K562 treated with DMSO at 1 percent for 12 hours (cell line): Measurements from ENCODE around the gene ATP6V1G2. TPM values are rescaled to one million over a fixed set of nuclear protein-coding genes. Genes with fewer than 3 reads are reported as not detected.

ENCODE experiments used
- total RNA-seq: library from RNA; unstranded; fragments of 300-600 nt; gene quantifications from 2 replicates; pipeline ENCODE4 v1.2.3, GENCODE V29; 2022; ENCODE audit not compliant: insufficient read depth

The ATP6V1G2 gene
- not detected in 2 replicates for total RNA-seq

DNA sequence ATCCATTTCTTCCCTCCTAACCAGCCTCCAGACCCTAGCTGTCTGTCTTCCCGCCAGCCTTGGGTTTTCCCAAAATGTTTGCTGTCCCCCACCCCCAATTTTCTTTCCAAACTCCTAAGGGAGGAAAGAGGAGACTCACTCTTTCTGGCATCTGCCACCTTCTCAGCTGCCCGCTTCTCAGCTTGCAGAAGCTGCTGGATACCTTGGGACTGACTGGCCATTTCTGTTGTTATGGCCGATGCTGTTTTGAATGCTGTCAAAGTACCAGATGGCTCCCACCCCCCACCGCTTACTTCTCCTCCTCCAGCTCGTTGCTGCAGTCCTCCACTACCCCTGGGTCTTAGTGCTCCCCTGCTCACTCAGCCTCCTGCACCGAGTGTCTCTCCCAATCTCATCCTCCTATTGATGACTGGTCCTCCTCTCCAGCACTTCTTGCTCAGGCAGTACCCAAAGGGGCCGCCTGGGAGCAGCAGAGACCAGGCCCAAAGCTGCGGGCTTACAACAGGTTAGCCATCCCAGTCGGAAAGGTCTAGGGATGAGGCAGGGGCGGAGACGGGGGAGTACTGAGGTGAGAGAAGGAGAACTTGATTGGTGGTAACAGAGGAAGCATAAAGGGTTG lies at the start of gene ATP6V1G2:
Gene ATP6V1G2, minus strand, starts transcription at position 270 of the 619 bp plus-strand sequence. Its CDS starts 49 bp downstream, at position 221.

GRCh38 chr6:31586008-31586407 lies 39.6 kb upstream of the ATP6V1G2 start, which contains the start of gene LST1:
Gene LST1 (plus strand): TSS chr6:31586277. CDS start chr6:31587300, 1,023 bp downstream.

DNA sequence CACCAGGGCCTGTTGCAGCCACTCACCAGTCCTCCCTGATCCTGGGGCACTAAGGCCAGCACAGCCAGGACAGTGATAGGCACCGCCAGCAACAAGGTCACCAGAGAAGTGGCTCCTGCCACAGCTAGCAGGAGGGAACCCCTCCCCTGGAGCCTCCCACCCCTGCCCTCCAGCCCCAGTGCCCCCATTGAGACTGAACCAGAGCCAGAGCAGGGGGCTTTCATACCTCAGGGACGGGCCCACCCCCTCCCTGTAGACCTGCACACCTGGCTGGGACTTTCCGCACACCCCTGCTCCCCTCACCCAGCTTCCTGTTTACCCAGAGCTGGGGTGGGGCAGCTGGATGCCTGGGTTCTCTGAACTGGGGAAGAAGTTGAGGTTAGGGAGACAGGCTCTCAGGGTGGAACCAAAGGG lies 35.8 kb upstream of the ATP6V1G2 start, which contains the start of gene LTB:
Gene LTB, minus strand, starts transcription at position 195 of the 414 bp plus-strand sequence. Its CDS starts 7 bp downstream, at position 188.

GRCh38 chr6:31575335-31575901 lies 29.0 kb upstream of the ATP6V1G2 start, which contains the start of gene TNF:
Gene TNF (plus strand): TSS chr6:31575565. CDS start chr6:31575742, 177 bp downstream.

DNA sequence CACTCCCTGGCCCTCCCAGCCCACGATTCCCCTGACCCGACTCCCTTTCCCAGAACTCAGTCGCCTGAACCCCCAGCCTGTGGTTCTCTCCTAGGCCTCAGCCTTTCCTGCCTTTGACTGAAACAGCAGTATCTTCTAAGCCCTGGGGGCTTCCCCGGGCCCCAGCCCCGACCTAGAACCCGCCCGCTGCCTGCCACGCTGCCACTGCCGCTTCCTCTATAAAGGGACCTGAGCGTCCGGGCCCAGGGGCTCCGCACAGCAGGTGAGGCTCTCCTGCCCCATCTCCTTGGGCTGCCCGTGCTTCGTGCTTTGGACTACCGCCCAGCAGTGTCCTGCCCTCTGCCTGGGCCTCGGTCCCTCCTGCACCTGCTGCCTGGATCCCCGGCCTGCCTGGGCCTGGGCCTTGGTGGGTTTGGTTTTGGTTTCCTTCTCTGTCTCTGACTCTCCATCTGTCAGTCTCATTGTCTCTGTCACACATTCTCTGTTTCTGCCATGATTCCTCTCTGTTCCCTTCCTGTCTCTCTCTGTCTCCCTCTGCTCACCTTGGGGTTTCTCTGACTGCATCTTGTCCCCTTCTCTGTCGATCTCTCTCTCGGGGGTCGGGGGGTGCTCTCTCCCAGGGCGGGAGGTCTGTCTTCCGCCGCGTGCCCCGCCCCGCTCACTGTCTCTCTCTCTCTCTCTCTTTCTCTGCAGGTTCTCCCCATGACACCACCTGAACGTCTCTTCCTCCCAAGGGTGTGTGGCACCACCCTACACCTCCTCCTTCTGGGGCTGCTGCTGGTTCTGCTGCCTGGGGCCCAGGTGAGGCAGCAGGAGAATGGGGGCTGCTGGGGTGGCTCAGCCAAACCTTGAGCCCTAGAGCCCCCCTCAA lies 25.9 kb upstream of the ATP6V1G2 start, which contains the start of gene LTA:
Gene LTA, plus strand, starts transcription at position 249 of the 871 bp plus-strand sequence. Its CDS starts 454 bp downstream, at position 703.

GRCh38 chr6:31546958-31547726 lies 734 bp upstream of the ATP6V1G2 start, which contains the start of gene NFKBIL1:
Gene NFKBIL1 (plus strand): TSS chr6:31547608. CDS start chr6:31547695, 87 bp downstream.

DNA sequence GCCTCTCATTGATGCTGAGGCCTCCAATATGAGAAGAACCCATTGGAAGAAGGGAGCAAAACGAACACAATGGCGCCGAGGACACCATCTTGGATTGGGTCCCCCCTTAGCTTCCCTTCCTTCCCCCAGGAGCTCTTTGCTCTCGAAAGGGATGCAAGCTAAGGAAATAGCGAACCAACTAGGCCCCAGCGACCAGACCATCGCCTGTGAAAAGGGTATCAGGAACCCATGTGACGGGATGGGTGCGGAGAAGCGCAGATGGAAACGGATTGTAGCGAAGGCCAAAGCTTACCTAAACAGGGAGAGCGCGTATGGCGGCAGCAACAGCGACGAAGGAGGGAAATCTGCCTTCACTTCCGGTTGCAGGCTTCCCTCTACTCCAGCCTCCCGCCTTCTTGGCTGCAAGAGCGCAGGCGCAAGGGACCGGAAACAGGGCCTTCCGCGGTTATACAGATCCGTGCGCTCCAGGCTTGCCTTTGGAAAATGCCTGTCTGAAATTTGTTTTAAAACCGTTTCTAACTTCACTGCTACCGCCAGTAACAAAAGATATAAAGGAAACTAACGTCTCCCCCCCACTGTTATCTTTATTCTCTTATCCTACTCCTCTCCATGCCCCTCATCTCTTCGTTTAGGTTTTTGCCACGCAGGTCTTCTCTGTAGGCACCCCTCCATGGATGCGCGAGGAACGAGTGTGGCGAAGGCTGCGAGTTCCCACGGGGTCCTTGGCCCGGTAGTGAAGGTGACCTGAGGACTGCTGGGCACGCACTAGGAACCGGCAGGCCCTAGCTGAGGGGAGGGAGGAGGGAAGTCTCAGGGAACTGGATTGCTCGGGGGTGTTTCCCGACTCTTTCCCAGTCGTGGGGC lies 4.5 kb downstream of the ATP6V1G2 start, which contains the start of gene DDX39B:
Gene DDX39B, minus strand, starts transcription at position 346 of the 864 bp plus-strand sequence. CDS start 1,471 bp downstream, outside the sequence.

DNA sequence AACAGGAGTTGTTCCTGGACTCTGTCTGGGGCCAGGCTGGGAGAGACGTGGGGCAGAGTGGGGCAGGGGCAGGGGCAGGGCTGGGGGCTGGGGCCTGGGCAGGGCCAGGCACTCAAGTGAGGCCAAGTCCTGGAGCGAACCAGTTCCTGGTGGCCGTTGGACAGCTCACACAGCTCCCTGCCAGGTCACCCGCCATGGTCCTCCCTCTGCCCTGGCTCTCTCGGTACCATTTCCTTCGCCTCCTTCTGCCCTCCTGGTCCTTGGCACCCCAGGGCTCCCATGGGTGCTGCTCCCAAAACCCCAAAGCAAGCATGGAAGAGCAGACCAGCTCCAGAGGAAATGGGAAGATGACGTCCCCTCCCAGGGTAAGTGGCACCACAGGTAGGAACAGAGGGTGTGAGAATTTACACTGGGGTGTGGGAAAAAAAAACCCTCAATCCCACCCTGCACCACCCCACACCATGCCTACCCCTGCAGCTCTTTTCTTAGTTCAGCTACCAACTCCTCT lies 17.5 kb downstream of the ATP6V1G2 start, which contains the start of gene MCCD1:
Gene MCCD1, plus strand, starts transcription at position 142 of the 508 bp plus-strand sequence. Its CDS starts 53 bp downstream, at position 195.

GRCh38 chr6:31497531-31498476 lies 48.6 kb downstream of the ATP6V1G2 start, which contains the start of gene MICB:
Gene MICB (plus strand): TSS chr6:31498145. CDS start chr6:31498194, 49 bp downstream.

Other genes with a start within 250 kb of the ATP6V1G2 start
- gene HLA-B, start 189.4 kb downstream of the ATP6V1G2 start, total RNA-seq: 6.5 and 7.7 TPM in 2 replicates
- gene MICA, start 143.0 kb downstream of the ATP6V1G2 start, total RNA-seq: 19.1 and 31.6 TPM in 2 replicates
- 19.2 and 35.6 TPM in 2 replicates for gene MICB, start 48.5 kb downstream of the ATP6V1G2 start, total RNA-seq
- gene MCCD1, start 17.6 kb downstream of the ATP6V1G2 start, total RNA-seq: not detected in 2 replicates
- gene DDX39B, start 4.6 kb downstream of the ATP6V1G2 start, total RNA-seq: 110 and 208 TPM in 2 replicates
- 65.2 and 74.9 TPM in 2 replicates for gene NFKBIL1, start 1.0 kb upstream of the ATP6V1G2 start, total RNA-seq
- 1.2 TPM in 1 of 2 replicates, not detected in the other for gene LTA, start 25.7 kb upstream of the ATP6V1G2 start, total RNA-seq
- gene TNF, start 29.0 kb upstream of the ATP6V1G2 start, total RNA-seq: not detected in 2 replicates
- gene LTB, start 35.8 kb upstream of the ATP6V1G2 start, total RNA-seq: 1.1 TPM in 1 of 2 replicates, not detected in the other
- gene LST1, start 39.7 kb upstream of the ATP6V1G2 start, total RNA-seq: 3.7 and 5.1 TPM in 2 replicates
- gene NCR3, start 46.4 kb upstream of the ATP6V1G2 start, total RNA-seq: 2.2 TPM in 1 of 2 replicates, not detected in the other
- gene AIF1, start 68.6 kb upstream of the ATP6V1G2 start, total RNA-seq: 8.8 and 20.6 TPM in 2 replicates
- 149 and 261 TPM in 2 replicates for gene PRRC2A, start 74.1 kb upstream of the ATP6V1G2 start, total RNA-seq
- gene BAG6, start 106.1 kb upstream of the ATP6V1G2 start, total RNA-seq: 285 and 425 TPM in 2 replicates
- 3.6 and 14.1 TPM in 2 replicates for gene APOM, start 109.3 kb upstream of the ATP6V1G2 start, total RNA-seq
- 22.4 and 35.6 TPM in 2 replicates for gene C6orf47, start 114.2 kb upstream of the ATP6V1G2 start, total RNA-seq
- 48.9 and 50.1 TPM in 2 replicates for gene GPANK1, start 118.4 kb upstream of the ATP6V1G2 start, total RNA-seq
- 524 and 598 TPM in 2 replicates for gene CSNK2B, start 119.5 kb upstream of the ATP6V1G2 start, total RNA-seq
- gene LY6G5B, start 123.4 kb upstream of the ATP6V1G2 start, total RNA-seq: 2.1 and 12.9 TPM in 2 replicates
- not detected in 2 replicates for gene LY6G5C, start 134.5 kb upstream of the ATP6V1G2 start, total RNA-seq
- 80.3 and 103 TPM in 2 replicates for gene ABHD16A, start 156.7 kb upstream of the ATP6V1G2 start, total RNA-seq
- not detected in 2 replicates for gene LY6G6F, start 160.3 kb upstream of the ATP6V1G2 start, total RNA-seq
- gene LY6G6D, start 168.7 kb upstream of the ATP6V1G2 start, total RNA-seq: not detected in 2 replicates
- gene LY6G6C, start 175.1 kb upstream of the ATP6V1G2 start, total RNA-seq: not detected in 2 replicates
- gene MPIG6B, start 176.8 kb upstream of the ATP6V1G2 start, total RNA-seq: not detected in 2 replicates
- 45.6 and 57.2 TPM in 2 replicates for gene DDAH2, start 182.7 kb upstream of the ATP6V1G2 start, total RNA-seq
- 1,195 and 1,297 TPM in 2 replicates for gene CLIC1, start 189.9 kb upstream of the ATP6V1G2 start, total RNA-seq
- 14.8 and 39.6 TPM in 2 replicates for gene MSH5, start 193.4 kb upstream of the ATP6V1G2 start, total RNA-seq
- gene SAPCD1, start 216.0 kb upstream of the ATP6V1G2 start, total RNA-seq: 6.8 and 8.2 TPM in 2 replicates
- 1.5 and 6.2 TPM in 2 replicates for gene VWA7, start 230.7 kb upstream of the ATP6V1G2 start, total RNA-seq
- gene VARS1, start 249.1 kb upstream of the ATP6V1G2 start, total RNA-seq: 86.3 and 98.8 TPM in 2 replicates